Stimulated activated CD8-positive, alpha-beta memory T cell treated with anti-CD3 and anti-CD28 coated beads, Interleukin-4, amount 100 ng/mL, for 1 hour (primary cell): ENCODE measurements around the gene FGR.
"Not testable (repeated sequence)": the region's sequence is repeated elsewhere in the genome, so short reads cannot be mapped to it uniquely, and the experiment has no call there.

ENCODE experiments used
- DNase-seq, 2 donors: peaks; one replicate each; pipeline ENCODE4 v3.0.0-alpha.2; 2020; ENCODE audit warnings: low read depth in 2 of 2, low spot score in 1 of 2

Gene FGR

GRCh38 chr1:27660300-27660835, 25.4 kb upstream of the FGR start:
- no peak for DNase-seq

DNA sequence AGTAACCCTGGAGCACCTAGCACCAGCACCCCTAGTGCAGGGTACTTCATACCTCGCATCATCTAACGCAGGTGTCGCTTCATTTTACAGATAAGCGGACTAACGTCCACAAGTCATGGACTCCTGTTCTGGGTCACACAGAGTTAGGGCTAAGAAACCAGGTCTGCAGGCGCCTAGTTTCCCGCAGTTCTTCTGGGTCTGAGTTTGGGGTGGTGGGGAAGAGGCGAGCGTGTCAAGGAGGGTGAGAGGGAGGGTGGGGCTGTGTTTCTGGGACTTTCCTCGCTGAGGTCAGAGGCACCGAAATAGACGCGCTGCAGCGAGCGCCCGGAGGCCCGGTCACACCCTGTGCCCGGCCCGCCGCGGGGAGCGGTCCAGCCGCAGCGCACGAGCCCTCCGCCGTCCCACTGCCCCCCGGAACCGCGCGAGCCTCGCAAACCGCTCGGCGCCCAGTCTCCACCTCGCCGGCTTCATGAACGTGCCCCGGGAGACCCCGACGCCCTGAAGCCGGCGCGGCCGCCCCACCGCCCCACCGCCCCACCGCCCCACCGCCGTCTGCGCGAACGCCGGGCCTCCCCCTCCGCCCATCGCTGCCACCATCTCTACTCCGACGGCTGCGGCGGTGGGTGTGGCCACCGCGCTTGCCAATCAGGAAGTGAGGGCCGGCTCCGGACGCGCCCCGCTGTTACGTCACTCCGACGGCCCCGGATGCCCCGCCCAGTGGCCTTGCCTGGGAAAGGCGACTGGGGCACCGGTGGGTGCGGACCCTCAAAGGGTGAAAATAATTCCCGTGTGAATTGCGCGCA, 24.7 kb upstream of the FGR start:
- peak; percentile 73 to 76 for DNase-seq

DNA sequence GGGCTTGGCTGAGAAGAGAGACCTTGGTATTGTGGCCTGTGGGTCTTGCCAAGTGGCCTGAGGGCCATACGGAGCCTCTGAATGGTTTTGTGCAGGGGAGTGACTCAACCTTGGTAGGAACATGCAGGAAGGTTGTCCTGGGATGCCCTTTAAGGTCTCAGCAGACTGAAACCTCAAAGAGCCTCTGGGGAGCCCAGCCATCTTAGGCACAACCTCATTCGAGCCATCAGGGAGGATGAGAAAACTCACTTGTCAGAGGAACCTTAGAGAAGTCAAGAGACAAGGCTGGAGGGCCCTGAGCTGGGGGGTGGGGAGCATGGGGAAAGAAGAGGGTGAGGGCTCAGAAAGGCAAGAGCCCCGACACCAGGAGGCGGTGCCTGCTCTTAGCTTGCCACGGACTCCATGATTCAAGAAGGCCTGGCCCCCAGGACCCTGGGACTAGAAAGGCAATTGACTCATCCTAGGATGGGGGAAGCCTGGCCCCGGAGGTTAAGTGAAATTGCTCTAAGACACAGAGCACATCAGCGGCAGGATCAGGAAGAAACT, 24.0 kb upstream of the FGR start:
- DNase-seq: no peak

DNA sequence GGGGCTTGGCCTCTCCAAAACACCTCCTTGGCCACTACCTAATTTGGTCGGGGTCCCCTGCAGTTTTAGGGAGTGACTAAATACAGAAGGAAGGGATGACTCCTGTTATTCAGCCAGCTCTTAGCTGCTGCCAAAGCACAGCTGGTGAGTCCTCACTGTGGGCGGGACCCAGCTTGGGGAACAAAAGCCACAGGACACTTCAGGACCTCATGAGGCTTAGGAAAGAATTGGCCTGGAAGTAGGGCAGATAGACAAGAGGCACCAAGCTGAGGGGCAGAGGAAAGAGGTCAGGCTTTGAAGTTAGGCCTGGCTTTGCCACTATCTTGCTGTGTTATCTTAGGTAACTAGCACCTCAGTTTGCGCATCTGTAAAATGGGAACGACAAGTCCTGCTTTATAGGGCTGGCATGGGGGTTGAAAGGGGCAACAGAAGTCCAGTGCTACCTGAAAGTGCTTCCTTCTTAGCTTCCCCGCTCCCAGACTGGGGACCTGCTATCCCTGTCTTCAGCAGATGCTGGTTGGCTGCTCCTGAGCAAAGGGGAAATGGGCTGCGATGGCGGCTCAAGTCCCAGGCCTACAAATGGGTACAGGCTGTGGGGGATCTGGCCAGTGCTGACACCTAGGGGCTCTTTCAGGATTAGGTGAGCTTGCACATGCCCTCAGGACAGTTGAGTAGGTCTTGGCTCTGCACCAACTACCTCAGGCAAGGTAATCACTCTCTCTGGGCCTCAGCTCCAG, 21.3 kb upstream of the FGR start:
- DNase-seq: no peak

DNA sequence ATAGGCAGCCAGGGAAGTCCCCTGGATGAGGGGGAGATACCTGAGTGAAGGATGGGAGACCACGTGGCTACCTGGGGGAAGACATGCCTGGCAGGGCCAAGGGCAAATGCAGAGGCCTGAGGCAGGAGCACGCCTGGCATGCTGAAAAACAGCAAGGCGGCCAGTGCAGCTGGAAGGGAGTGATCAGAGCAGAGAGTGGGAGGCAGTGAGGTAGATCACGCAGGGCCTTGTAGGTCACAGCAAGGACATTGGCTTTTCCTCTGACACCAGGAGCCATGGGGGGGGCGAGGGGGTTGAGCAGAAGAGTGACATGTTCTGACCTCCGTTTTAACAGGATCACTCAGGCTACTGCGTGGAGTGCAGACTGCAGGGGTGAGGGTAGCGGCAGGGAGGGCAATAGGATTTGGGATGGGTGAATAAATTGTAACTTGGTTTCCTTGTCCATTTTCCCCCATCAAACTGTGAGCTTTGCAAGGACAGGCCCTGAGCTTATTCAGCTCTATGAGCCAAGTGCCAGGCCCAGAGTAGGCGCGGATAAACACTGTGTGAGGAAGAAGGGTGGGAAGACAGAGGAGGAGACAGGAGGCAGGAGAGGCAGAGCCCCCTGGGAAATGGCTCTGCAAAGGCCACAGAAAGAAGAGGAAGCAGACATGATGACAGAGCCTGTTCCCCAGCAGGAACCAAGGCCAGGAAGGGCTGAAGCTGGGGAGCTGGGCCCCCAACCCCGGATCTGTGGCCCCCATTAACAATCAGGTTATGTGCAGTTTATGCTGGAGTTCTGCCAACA, 20.4 kb upstream of the FGR start:
- no peak for DNase-seq

GRCh38 chr1:27652111-27652864, 17.3 kb upstream of the FGR start:
- DNase-seq: no peak

DNA sequence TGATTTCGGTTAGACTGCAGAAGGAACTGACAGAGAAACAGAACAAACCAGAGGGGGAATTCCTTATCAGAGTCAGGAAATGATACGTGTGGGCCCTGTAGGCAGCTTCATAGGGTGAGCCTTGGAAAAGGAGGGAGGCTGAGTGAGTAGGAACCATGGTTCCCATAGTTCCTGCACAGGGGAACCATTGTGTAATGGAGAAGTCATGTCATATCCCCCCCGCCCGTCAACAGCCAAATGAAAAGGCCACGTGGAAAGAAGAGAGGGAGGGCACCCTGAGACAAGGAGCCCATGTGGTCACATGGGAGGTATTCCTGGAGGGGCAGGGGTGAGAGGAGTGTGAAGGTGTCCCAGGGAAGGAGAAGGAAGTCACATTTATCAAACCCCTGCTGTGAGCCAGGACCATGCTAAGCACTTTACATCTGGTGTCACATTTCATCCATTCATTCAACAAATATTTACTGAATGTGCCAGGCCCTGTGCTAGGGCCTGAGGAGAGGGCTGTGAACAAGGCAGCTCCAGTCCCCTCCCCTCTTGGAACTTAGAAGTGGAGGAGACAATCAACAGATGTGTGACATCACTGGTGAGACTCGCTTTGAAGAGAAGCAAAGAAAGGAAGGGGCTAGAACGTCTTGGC, 15.7 kb upstream of the FGR start:
- no peak for DNase-seq

DNA sequence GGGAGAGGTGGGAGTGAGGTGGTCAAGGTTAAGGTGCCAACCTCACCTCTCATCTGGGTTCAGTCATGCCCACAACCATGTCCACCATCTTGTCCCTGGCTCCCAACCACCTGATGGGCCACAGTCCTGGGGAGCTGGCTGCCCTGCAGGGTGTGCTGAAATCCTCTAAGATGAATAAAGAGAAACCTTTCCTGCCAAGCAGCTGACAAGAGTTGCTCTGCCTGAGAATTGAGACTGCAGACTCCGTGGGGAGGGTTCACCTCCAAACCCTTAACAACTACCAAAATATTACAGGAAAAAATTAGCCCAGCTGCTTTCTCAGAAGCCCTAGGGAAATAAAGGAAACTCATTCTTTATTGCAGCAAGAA, 15.2 kb upstream of the FGR start:
- no peak for DNase-seq

- DNase-seq: no peak
These were observed 14.3 kb upstream of the FGR start for GRCh38 chr1:27649306-27649635.

GRCh38 chr1:27648602-27649305, 13.8 kb upstream of the FGR start:
- no peak for DNase-seq

GRCh38 chr1:27647328-27647727, 12.3 kb upstream of the FGR start:
- DNase-seq: no peak

- no peak for DNase-seq
These were observed 11.7 kb upstream of the FGR start for GRCh38 chr1:27646676-27647075.

GRCh38 chr1:27645071-27645415, 10.1 kb upstream of the FGR start:
- DNase-seq: no peak

DNA sequence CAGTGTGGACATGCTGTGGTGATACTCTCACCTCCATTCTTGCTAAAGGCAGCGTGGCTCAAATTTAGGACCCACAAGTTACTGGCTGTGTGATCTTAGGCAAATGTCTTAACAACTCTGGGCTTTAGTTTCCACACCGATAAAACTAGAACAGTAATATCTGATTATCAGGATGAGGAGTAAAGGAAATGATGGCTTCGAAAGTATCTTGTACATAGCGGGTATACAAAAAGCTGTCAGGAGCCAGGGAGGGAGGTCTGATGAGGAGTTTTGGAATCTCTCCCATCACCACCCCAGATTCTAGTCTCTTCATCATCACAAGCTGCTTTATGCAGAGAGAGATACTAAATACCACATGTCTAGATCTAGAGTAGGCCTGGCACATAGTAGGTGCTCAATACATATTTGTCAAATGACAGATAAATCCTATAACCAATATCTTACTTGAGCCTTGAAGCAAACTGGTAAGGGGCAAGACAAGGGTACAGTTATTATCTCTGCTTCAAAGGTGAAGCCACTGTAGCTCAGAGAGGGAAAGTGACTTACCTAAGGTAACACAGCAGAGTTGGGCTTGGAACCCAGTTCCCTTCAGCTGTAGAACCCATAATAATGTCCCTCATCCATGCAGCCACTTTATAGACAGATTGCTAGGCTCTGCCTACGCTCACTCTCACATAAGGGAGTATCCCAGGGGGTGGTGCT, 9.5 kb upstream of the FGR start:
- DNase-seq: no peak

DNA sequence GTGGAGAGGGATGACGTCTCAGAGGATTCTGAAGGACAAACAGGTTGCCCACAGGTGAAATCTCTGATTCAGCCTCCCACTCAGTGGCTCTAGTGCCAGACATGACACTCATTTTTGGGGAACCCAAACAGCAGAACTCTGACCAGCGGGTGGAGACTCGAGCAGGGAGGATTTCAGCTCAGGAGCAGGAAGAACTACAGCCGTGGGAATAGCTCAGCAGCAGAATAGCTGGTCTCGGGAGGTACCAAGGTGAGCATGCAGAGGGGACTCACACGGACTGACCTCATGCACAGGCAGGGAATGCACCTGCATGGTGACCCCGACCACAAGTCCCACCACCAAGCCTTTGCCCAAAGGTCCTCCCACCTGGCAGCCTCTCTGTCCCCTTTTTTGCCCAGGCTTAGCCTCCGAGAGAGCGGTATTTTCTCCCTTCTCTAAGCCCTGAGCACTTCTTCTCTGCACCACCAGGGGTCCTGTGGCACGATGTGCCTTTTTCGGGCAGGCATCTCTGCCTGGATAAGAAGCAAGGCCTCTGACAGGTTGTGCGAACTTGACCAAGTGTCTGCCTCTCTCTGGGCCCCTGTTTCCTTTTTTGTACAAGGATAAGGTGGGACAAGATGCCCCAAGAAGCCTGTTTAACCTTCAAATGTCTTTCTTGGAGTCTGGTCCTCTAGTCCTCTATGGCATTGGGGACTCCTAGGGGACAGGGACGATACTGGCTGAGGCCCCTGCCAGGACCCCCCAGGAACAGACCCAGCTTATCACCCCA, 8.8 kb upstream of the FGR start:
- DNase-seq: peak in 1 of 2 donors; percentile 42

DNA sequence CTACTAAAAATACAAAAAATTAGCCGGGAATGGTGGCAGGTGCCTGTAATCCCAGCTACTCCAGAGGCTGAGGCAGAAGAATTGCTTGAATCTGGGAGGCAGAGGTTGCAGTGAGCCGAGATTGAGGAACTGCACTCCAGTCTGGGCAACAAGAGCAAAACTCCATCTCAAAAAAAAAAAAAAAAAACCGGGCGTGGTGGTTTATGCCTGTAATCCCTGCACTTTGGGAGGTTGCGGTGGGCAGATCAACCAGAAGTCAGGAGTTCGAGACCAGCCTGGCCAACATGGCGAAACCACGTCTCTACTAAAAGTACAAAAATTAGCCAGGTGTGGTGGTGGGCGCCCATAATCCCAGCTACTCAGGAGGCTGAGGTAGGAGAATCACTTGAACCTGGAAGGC, 5.5 kb upstream of the FGR start:
- DNase-seq: not testable (repeated sequence)

GRCh38 chr1:27638805-27639204, 3.8 kb upstream of the FGR start:
- DNase-seq: no peak

- no peak for DNase-seq
These were observed 3.2 kb upstream of the FGR start for GRCh38 chr1:27638047-27638734.
